ENCODE results near the gene HOXB5. TPM values are rescaled to one million over a fixed set of nuclear protein-coding genes. Genes with fewer than 3 reads are reported as not detected.

The HOXB5 gene
- total and polyA plus RNA-seq, 2 donors (not counting 1 experiment from before 2014, with no cell fraction given) = not detected

GRCh38 chr17:48559840-48560817 is 33.5 kb downstream of the HOXB5 start:
- ATAC-seq (ENCODE audit: low read depth) (no peak), DNase-seq (no peak)
- Mint-ChIP-seq H3K27ac (no peak overlapping the region), H3K27me3 (peaks cover 36% of the 10 kb centered on the region), H3K9me3 (ENCODE audit: insufficient read depth) (no peaks in the 10 kb centered on the region), H3K4me3 (no peak overlapping the region), H3K4me1 (peaks cover 8% of the 10 kb centered on the region)
- TF ChIP-seq EZH2 (IDR thresholded peaks at IDR 0.05; ENCODE audit: borderline replicate concordance, insufficient read depth, low read depth, low read length, poor library complexity, severe bottlenecking) (no peak), CTCF (IDR thresholded peaks at IDR 0.05) (no peak)
- peaks cover 0 to 41% (median 12%) of the 10 kb centered on the region in 4 experiments for H3K27me3 ChIP-seq (replicated peaks in 1 of 4; ENCODE audit: control extremely low read depth in 1 of 4, control insufficient read depth in 3 of 4, insufficient read depth in 4 of 4, low read length in 3 of 4)
- no peak overlapping the region for H3K4me3 ChIP-seq (ENCODE audit: control extremely low read depth in 1 of 5, extremely low read depth in 1 of 5, insufficient read depth in 1 of 5, low read depth in 2 of 5, low read length in 4 of 5)
- ChIA-PET CTCF (no interaction called here), POLR2A (no interaction called here)
- 89% methylated on average over 9 of the region's 14 CpGs for WGBS (ENCODE audit: insufficient coverage)
- H3K79me2 ChIP-seq (ENCODE audit: control insufficient read depth, insufficient read depth, low read length) = no peaks in the 10 kb centered on the region
- H4K20me1 ChIP-seq (ENCODE audit: control insufficient read depth, insufficient read depth, low read length, poor library complexity, severe bottlenecking) = no peaks in the 10 kb centered on the region
- peaks cover 0 to 4% of the 10 kb centered on the region in 2 donors for H3K4me1 ChIP-seq (ENCODE audit: control insufficient read depth in 2 of 2, insufficient read depth in 2 of 2, low read length in 2 of 2)
- H3K9me3 ChIP-seq (ENCODE audit: control extremely low read depth in 1 of 3, control insufficient read depth in 2 of 3, insufficient read depth in 1 of 3, low read length in 2 of 3) = no peaks in the 10 kb centered on the region
- H2AFZ ChIP-seq (ENCODE audit: insufficient read depth, low read depth, low read length, poor library complexity, severe bottlenecking) = no peak overlapping the region
- no peak overlapping the region for H3K9ac ChIP-seq (ENCODE audit: low read length)
- no peaks in the 10 kb centered on the region for H3K36me3 ChIP-seq (replicated peaks in 1 of 2; ENCODE audit: control extremely low read depth in 1 of 2, control insufficient read depth in 1 of 2, extremely low read depth in 1 of 2, insufficient read depth in 2 of 2, low read length in 1 of 2)
- H3K4me2 ChIP-seq (replicated peaks; ENCODE audit: low read depth, low read length, poor library complexity, severe bottlenecking) = no peak overlapping the region
- intact Hi-C loops (cut with micrococcal nuclease) = no loop called here
- no peak overlapping the region for H3K27ac ChIP-seq (ENCODE audit: low read length in 2 of 2)
